Tibial artery (tissue), 4 donors: ENCODE measurements around the gene PLXNA4.

Experiments
- DNase-seq, 2 donors: peaks; one replicate each; pipeline ENCODE4 v3.0.0-alpha.2; 2019
- H3K27ac ChIP-seq, 2 donors: fragments of 200-600 bp; sonication (generic) in 1 of 2; 1 replicate in 1 of 2; 2 replicates in 1 of 2; pipeline ENCODE4 v1.5.1; 2018 to 2019; ENCODE audit warnings: mild to moderate bottlenecking in 1 of 2
- H3K27me3 ChIP-seq, 2 donors: fragments of 200-600 bp; sonication (generic) in 1 of 2; one replicate each; pipeline versions ENCODE4 v1.5.1 to v1.6.0; 2016 to 2019
- H3K36me3 ChIP-seq, 3 donors: fragments of 200-600 bp; sonication (generic) in 2 of 3; one replicate each; pipeline ENCODE4 v1.5.1; 2016 to 2019; ENCODE audit warnings: mild to moderate bottlenecking in 2 of 3
- H3K4me1 ChIP-seq, 4 donors: fragments of 200-600 bp; sonication (generic) in 2 of 4; 1 replicate in 3 of 4; 2 replicates in 1 of 4; pipeline ENCODE4 v1.5.1; 2016 to 2019
- H3K4me3 ChIP-seq, 2 donors: fragments of 200-600 bp; sonication (generic) in 1 of 2; 1 replicate in 1 of 2; 2 replicates in 1 of 2; pipeline ENCODE4 v1.5.1; 2018 to 2019; ENCODE audit warnings: mild to moderate bottlenecking in 2 of 2
- H3K9me3 ChIP-seq, 3 donors: fragments of 200-600 bp; sonication (generic) in 1 of 3; one replicate each; pipeline ENCODE4 v1.5.1; 2016 to 2019
- intact Hi-C: fragments of 100-400 bp; cut with DNase I; formaldehyde crosslinking; loops from one replicate; pipeline ENCODE4 v1.15.0; 2023; ENCODE audit warnings: low total_unique reads
- TF ChIP-seq, protein P1 (sequence below), 2 experiments: fragments of 200-600 bp in 1 of 2; fragments of 450-650 bp in 1 of 2; IDR thresholded peaks; one replicate each; pipeline ENCODE4 v1.5.1; 2017 to 2019; ENCODE audit warnings: antibody characterized with exemption in 2 of 2, mild to moderate bottlenecking in 1 of 2, moderate library complexity in 1 of 2

The PLXNA4 gene

DNA sequence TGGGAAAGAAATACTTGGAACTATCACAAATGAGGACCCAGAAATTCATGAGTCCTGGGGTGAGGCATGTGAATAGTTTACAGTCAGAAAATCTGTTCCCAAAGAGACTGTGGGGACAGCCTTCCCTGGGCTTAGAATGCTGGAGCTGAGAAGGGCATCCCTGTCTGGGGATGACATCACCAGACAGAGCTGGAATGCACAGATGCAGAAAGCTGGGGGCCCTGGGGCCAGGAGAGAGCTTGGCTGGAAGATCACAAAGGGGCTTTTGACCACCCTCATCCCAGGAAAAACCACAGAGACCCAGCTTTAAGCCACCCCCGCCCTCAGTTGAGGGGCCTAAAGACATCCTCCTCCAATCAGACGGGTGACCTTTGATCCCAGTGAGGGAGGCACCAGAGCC is 264.5 kb downstream of the PLXNA4 start:
- TF ChIP-seq, protein P1, sequence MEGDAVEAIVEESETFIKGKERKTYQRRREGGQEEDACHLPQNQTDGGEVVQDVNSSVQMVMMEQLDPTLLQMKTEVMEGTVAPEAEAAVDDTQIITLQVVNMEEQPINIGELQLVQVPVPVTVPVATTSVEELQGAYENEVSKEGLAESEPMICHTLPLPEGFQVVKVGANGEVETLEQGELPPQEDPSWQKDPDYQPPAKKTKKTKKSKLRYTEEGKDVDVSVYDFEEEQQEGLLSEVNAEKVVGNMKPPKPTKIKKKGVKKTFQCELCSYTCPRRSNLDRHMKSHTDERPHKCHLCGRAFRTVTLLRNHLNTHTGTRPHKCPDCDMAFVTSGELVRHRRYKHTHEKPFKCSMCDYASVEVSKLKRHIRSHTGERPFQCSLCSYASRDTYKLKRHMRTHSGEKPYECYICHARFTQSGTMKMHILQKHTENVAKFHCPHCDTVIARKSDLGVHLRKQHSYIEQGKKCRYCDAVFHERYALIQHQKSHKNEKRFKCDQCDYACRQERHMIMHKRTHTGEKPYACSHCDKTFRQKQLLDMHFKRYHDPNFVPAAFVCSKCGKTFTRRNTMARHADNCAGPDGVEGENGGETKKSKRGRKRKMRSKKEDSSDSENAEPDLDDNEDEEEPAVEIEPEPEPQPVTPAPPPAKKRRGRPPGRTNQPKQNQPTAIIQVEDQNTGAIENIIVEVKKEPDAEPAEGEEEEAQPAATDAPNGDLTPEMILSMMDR (IDR thresholded peaks at IDR 0.05) = no peak
- intact Hi-C loops = no loop called here

DNA sequence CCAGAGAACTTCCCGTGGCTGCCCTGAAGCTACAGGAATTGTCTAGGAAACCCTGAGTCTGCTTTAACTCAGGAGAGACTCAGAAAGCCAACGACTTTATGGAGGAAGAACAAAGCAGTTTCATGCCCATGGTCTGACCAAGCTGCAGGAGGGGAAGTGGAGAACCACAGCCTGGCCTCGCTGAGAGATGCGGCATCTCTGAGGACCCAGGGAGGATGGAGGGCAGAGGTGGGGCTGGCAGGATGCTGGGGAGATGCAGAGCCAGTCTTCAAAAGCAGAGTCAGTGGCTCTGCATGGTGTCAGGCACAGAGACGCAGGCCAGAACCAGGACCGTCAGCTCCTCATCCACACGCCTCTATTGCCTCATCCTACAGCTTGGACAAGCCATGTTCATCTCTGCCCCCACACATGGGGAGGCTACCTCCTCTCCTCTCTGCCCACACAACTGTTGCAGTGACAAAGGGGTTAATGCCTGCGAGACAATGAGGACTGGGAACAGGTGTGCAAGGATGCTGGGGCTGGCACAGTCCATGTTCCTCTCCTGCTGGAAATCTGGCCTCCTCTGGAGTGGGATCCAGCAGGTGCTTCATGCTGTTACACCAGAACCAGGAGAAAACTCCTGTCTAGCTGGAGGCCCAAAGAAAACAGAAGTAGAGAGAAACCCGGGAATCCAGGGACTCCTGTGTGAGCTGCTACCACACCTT is 267.0 kb downstream of the PLXNA4 start:
- DNase-seq = no peak
- Histone ChIP-seq H3K27me3 (peaks cover 0 to 6% of the 10 kb centered on the region in 2 donors), H3K4me1 (no peaks in the 10 kb centered on the region), H3K9me3 (no peaks in the 10 kb centered on the region), H3K36me3 (no peaks in the 10 kb centered on the region), H3K27ac (no peak overlapping the region), H3K4me3 (no peak overlapping the region)
- intact Hi-C loops = no loop called here
- TF ChIP-seq, protein P1 (IDR thresholded peaks at IDR 0.05) = no peak

More for the DNA sequence above, 264.5 kb downstream of the PLXNA4 start:
- H3K4me1 ChIP-seq = no peaks in the 10 kb centered on the region
- H3K4me3 ChIP-seq = no peak overlapping the region
- no peaks in the 10 kb centered on the region for H3K36me3 ChIP-seq
- DNase-seq = no peak
- no peak overlapping the region for H3K27ac ChIP-seq
- H3K9me3 ChIP-seq = no peaks in the 10 kb centered on the region
- no peaks in the 10 kb centered on the region for H3K27me3 ChIP-seq

DNA sequence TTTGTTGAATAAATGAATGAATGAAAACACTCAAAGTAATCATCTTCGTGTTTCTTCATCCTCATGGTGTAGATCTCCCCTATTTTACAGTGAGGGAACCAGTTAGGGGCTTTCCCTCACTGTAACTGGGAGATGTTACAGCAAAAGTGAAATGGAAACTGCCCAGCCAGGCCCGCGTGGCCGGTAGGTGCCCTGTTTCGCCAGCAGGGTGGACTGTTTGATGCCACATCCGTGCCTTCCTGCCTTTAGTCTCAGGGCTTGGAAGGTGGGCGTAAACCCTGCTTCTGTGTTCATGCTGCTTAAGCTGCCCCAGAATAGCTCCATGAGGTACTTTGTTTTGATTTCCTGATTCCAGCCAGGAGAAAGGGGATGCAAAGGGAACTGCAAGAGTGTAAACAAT is 268.8 kb downstream of the PLXNA4 start:
- peaks cover 0 to 6% of the 10 kb centered on the region in 2 donors for H3K27me3 ChIP-seq
- no peaks in the 10 kb centered on the region for H3K36me3 ChIP-seq
- no peaks in the 10 kb centered on the region for H3K4me1 ChIP-seq
- TF ChIP-seq, protein P1 (IDR thresholded peaks at IDR 0.05) = no peak
- no peak for DNase-seq
- no peak overlapping the region for H3K4me3 ChIP-seq
- H3K9me3 ChIP-seq = no peaks in the 10 kb centered on the region
- intact Hi-C loops = no loop called here
- H3K27ac ChIP-seq = no peak overlapping the region

DNA sequence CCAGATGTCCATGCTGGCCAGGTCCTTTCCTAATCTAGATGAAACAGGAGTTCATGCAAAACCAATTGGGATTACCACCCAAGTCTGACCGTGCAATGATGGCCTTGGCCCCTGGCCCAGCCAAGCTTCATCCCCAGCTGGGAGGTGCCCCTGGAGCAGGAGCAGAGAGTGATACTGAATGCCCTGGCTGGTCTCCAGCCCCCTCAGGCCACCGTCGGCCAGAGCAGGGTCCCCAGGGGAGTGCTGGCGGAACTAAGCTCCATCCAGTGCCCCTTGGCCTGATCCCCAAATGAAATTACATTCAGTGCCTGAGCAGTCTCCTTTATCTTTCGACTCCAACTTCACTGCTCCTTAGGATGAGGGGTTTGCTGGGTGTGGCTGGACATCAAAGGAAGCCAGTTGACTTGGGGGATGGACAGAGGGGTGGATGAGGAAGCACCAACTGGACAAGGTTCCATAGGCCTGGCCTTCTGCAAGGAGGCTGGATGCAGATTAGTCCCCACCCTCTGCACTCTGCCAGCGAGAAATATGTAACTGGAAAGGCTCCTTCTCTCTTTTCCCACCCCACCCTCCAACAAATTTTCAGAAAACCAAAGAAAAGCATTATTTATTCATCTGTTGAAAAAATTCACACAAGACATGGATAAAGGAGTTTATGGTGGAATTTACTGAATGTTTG is 275.5 kb downstream of the PLXNA4 start:
- intact Hi-C loops = no loop called here
- H3K4me1 ChIP-seq = no peaks in the 10 kb centered on the region
- no peaks in the 10 kb centered on the region for H3K36me3 ChIP-seq
- TF ChIP-seq, protein P1 (IDR thresholded peaks at IDR 0.05) = no peak
- no peak overlapping the region for H3K27ac ChIP-seq
- no peak overlapping the region for H3K4me3 ChIP-seq
- H3K9me3 ChIP-seq = no peaks in the 10 kb centered on the region
- no peak for DNase-seq
- peaks cover 0 to 6% of the 10 kb centered on the region in 2 donors for H3K27me3 ChIP-seq

DNA sequence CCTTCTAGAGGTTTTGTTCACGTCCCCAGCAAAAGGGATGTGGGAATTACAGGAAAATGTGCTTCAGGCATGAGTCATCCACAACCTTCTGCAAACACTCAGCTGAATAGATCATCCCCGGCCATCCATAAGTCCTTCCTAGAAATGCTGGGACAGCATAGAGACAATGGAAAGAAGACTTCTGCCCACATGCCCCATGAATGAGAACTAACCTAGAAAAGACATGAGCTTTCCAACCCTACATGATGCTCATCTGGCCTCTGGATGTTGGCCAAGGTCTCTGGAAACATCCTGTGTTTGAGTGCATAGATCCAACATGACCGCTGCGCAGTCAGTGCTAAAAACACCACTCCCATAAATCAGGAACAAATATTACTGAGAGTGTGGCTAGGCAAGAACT is 277.5 kb downstream of the PLXNA4 start:
- TF ChIP-seq, protein P1 (IDR thresholded peaks at IDR 0.05) = no peak
- no peaks in the 10 kb centered on the region for H3K4me1 ChIP-seq
- no peak overlapping the region for H3K4me3 ChIP-seq
- intact Hi-C loops = no loop called here
- H3K27ac ChIP-seq = no peak overlapping the region
- H3K9me3 ChIP-seq = no peaks in the 10 kb centered on the region
- H3K36me3 ChIP-seq = no peaks in the 10 kb centered on the region
- DNase-seq = no peak
- no peaks in the 10 kb centered on the region for H3K27me3 ChIP-seq
